ENCODE measurements around the gene MTHFD1L. TPM values are rescaled to one million over a fixed set of nuclear protein-coding genes. Genes with fewer than 3 reads are reported as not detected.

MTHFD1L gene
- total RNA-seq, 1 donor from 2014 or later: 53.2 TPM

GRCh38 chr6:151147118-151147832 lies 281.8 kb downstream of the MTHFD1L start:
- H3K4me3 ChIP-seq (ENCODE audit: low read depth, low read length): no peak overlapping the region
- FAIRE-seq: no peak
- H3K27me3 ChIP-seq (ENCODE audit: control insufficient read depth, insufficient read depth, low read length): no peaks in the 10 kb centered on the region
- no peak for TF ChIP-seq CTCF (IDR thresholded peaks at IDR 0.05; ENCODE audit: insufficient read depth, low read length, severe bottlenecking)
- no peaks in the 10 kb centered on the region for H3K36me3 ChIP-seq (ENCODE audit: control insufficient read depth, insufficient read depth, low read length)
- no peak for DNase-seq (ENCODE audit: low read depth)

GRCh38 chr6:151148111-151148510 lies 282.6 kb downstream of the MTHFD1L start:
- DNase-seq (ENCODE audit: low read depth) (no peak), FAIRE-seq (no peak)
- H3K27me3 ChIP-seq (ENCODE audit: control insufficient read depth, insufficient read depth, low read length): no peaks in the 10 kb centered on the region
- H3K36me3 ChIP-seq (ENCODE audit: control insufficient read depth, insufficient read depth, low read length): no peaks in the 10 kb centered on the region
- H3K4me3 ChIP-seq (ENCODE audit: low read depth, low read length): no peak overlapping the region
- no peak for TF ChIP-seq CTCF (IDR thresholded peaks at IDR 0.05; ENCODE audit: insufficient read depth, low read length, severe bottlenecking)

GRCh38 chr6:151149793-151150192 lies 284.3 kb downstream of the MTHFD1L start:
- DNase-seq (ENCODE audit: low read depth): no peak
- H3K36me3 ChIP-seq (ENCODE audit: control insufficient read depth, insufficient read depth, low read length): no peaks in the 10 kb centered on the region
- TF ChIP-seq CTCF (IDR thresholded peaks at IDR 0.05; ENCODE audit: insufficient read depth, low read length, severe bottlenecking): no peak
- H3K4me3 ChIP-seq (ENCODE audit: low read depth, low read length): no peak overlapping the region
- FAIRE-seq: no peak
- no peaks in the 10 kb centered on the region for H3K27me3 ChIP-seq (ENCODE audit: control insufficient read depth, insufficient read depth, low read length)
